GM10248 (cell line): Measurements from ENCODE around the gene HOXA13.

Experiments used
- CTCF ChIA-PET: fragments of 300-600 bp; sonication (Branson Sonifier 250); formaldehyde crosslinking; extraction: SDS; loops from one replicate; lab custom pipeline; 2021; ENCODE audit warnings: antibody characterized with exemption; lab: Yijun Ruan, JAX
- POLR2A ChIA-PET: fragments of 350-650 bp; sonication (Branson Sonifier 250); formaldehyde crosslinking; extraction: SDS; loops from one replicate; lab custom pipeline; 2020; ENCODE audit warnings: antibody characterized with exemption; lab: Yijun Ruan, JAX
- DNase-seq: peaks from one replicate; pipeline ENCODE4 v3.0.0; 2012; ENCODE audit errors: extremely low spot score
- TF ChIP-seq, protein P1 (sequence below): IDR thresholded peaks from 2 replicates; pipeline ENCODE4 v1.5.1; 2012; ENCODE audit warnings: mild to moderate bottlenecking, low read depth; ENCODE audit errors: extremely low read depth, missing control alignments, control extremely low read depth

The HOXA13 gene

DNA sequence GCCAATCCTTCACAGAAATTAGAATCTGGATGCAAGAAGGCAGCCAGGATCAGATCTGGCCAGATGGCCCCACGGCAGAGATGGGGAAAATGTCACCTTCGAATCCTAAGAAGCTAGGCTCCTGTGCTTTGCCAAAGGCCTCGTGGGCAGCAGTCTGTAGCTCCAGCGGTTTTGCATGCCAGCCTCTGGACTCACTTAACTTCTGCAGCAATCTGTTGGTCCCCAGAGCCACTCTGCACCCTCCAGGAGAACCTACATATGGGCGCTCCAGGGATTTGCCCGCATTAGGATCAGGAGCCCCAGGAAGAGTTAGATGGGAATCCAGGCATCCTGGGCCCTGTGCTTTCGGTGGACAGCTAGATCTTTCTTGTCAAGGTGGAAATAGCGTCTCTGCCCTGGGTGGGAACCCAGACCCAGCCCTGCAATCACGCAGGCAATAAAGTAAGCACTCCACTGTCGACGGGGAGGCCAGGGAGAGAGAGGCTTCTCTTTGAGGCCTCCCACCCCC, 10.1 kb upstream of the HOXA13 start:
- CTCF ChIA-PET = interaction anchor here (0.6 to 2.8 kb wide), 17 partner anchors 9 to 886 kb away, joined by 3 to 20 read pairs (median 4); partner anchors contain the start of genes EVX1 and HOXA13

DNA sequence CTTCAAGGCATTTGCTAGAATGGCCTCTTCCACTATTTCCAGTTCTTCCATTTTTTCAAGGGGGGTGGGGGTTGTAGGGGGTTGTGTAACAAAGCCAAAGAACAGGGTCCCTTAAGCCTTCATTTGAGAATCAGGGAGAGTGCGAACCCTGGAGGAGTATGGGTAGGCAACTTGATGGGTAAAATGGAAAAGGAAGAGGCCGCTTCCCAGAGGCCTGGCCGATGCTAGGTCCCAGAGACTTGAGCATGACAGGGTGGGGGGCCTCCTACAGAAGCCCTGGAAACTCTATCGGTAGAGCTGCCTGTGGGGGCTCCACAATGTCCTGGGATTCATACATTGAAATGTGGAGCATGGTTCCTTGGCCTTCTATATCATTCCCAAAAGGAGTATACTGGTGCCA, 9.1 kb upstream of the HOXA13 start:
- CTCF ChIA-PET = interaction anchor here (1.0 to 2.8 kb wide), 5 partner anchors 10 to 711 kb away, joined by 3 to 20 read pairs (median 10); partner anchors contain the start of genes EVX1 and HOXA13
- POLR2A ChIA-PET = no interaction called here
- TF ChIP-seq, protein P1, sequence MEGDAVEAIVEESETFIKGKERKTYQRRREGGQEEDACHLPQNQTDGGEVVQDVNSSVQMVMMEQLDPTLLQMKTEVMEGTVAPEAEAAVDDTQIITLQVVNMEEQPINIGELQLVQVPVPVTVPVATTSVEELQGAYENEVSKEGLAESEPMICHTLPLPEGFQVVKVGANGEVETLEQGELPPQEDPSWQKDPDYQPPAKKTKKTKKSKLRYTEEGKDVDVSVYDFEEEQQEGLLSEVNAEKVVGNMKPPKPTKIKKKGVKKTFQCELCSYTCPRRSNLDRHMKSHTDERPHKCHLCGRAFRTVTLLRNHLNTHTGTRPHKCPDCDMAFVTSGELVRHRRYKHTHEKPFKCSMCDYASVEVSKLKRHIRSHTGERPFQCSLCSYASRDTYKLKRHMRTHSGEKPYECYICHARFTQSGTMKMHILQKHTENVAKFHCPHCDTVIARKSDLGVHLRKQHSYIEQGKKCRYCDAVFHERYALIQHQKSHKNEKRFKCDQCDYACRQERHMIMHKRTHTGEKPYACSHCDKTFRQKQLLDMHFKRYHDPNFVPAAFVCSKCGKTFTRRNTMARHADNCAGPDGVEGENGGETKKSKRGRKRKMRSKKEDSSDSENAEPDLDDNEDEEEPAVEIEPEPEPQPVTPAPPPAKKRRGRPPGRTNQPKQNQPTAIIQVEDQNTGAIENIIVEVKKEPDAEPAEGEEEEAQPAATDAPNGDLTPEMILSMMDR = no peak
- DNase-seq = no peak

More for the DNA sequence above, 10.1 kb upstream of the HOXA13 start:
- POLR2A ChIA-PET = no interaction called here
- no peak for DNase-seq
- TF ChIP-seq, protein P1 = no peak

DNA sequence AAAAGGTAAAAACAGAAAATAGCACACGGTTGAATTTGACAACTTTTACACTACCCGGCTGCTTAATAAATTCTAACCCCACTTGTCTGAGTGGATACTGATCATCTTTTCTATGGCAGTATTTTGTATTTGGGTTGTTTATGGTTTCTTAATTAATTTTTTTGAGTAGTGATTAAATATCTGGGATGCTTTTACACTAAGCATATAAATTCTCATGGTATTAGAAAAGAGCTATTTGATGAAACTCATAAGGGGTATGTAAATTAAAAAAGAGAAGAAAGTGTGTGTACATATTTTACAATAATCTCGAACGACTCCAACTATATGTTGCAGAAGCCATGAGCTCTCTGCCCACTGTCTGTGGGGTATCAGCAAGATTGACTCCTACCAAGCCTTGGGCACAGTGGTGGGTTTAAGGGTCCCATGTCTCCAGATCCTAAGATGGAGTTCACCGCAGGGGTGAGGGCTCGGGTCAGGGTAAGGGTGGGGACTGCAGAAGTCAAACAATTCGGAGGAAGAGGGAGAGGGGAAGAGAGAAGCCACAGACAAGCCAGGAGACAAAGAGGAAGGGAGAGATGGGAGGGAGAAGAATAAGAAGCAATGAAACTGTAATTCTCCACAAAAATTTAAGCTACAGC, 7.6 kb upstream of the HOXA13 start:
- TF ChIP-seq, protein P1 = no peak
- ChIA-PET CTCF (interaction anchor here (0.7 to 1.3 kb wide), 4 partner anchors 11 to 713 kb away, joined by 3 to 7 read pairs (median 6); no protein-coding TSS in a partner anchor), POLR2A (no interaction called here)
- no peak for DNase-seq

DNA sequence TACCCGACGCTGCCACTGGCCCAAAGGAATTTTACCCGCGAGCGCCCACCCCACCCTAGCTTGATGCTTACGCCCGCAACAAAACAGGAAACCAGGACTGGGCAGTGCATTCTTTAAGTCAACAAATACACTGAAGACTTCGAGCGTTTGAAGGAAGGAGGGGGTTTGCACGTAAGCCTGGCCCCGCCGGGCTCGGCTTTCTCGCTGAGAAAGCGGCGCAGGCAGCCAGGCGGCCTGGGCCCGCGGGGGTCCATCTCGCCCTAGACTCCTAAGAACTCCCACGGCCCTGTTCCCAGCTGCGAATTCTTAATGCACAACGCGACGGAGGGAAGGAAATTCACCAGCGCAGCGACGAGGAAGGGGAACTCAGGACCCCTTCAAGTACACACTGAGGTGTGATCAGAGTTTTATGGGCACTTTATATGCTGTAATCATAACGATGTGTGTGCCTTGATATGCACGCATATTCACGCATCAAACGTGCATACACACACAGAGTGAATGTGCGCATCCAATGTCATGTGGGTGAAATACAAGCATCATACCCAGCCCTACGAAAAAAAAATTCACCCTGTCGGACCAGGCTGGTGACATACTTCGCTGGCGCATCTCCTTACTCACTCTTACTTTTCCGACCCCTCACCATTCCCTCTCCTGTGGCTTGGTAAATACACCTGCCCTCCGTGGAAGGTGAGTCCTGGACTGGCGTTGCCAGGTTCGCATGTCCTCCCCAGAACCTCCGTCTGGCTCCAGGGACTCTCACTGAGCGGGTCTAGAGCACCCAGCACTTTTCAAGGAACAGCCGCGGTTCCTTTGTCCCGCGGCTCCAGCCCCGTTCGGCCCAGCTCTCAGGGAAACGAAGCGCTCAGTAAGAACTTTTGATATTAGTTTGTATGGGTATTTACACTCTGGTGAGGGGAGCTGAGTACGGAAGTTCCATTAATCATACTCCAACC, 5.7 kb upstream of the HOXA13 start:
- no peak for DNase-seq
- ChIA-PET CTCF (interaction anchor here (0.6 to 1.9 kb wide), 2 partner anchors 10 to 42 kb away, joined by 3 to 5 read pairs; no protein-coding TSS in a partner anchor), POLR2A (no interaction called here)
- TF ChIP-seq, protein P1 = no peak

DNA sequence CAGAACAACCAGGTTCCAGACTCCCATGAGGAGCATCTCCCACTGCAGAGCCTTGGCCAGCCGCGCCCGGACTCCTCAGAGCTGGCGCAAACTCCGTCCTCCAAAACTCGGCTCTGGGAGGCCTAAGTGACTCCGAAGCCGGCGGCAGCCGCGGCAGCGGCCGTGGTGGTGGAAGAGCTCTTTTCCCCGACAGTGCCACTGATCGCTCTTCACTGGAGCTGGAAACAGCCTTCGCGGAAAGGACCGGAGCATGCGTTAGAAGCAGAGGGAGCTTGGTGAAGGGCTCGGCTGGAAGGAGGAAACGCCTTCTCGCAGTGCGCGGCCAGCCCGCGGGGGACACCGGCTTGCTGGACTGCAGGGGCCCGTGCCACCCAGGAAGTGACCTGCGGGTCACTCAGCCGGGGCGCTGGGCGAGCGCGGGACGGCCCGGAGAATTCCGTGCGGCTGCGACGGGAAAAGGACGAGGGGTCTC, 5.0 kb upstream of the HOXA13 start:
- POLR2A ChIA-PET = no interaction called here
- DNase-seq = no peak
- TF ChIP-seq, protein P1 = no peak
- CTCF ChIA-PET = interaction anchor here (1.9 kb wide), 1 partner anchor 9 kb away, joined by 5 read pairs; no protein-coding TSS in a partner anchor

DNA sequence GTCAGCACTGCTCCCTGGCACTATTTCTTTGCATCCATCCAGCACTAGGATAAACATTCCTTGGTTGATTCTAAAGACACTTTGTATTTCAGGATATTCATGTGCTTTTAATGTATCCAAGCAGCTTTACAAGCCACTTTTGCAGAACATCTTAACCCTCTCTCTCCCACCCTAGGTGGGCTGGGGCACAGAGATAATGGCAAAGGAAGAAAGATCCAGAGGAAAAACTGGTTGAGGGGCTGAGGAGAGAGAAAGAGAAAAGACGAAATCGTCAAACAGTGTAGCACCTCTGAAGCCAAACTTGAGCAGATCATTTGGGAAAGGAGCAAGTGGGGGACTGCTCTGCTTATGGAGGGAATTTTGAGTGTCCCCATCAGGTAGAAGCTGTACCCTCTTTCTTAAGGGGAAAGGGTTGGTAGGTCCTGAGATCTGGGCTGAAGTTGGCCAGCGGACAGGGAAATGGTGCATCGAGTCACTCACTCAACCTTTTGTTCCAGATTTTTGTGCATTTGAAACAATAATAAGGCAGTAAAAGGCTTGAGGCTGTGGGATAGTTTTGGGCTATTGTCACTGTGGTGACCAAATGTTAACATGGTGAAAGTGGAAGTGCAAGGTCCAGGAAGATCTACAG, 4.2 kb upstream of the HOXA13 start:
- TF ChIP-seq, protein P1 = no peak
- ChIA-PET CTCF (interaction anchor here (1.0 to 1.9 kb wide), 2 partner anchors 9 to 34 kb away, joined by 3 to 5 read pairs; no protein-coding TSS in a partner anchor), POLR2A (no interaction called here)
- no peak for DNase-seq
